K562 (cell line): Measurements from ENCODE around the gene TEX54. TPM values are rescaled to one million over a fixed set of nuclear protein-coding genes. Genes with fewer than 3 reads are reported as not detected.

Source experiments
- CREB5 ChIP-seq: fragments of 250-450 bp; sonication (Bioruptor Pico); IDR thresholded peaks from 2 replicates; pipeline ENCODE4 v1.5.0; 2020; ENCODE audit warnings: mild to moderate bottlenecking
- DIDO1 ChIP-seq: fragments of 450-650 bp; IDR thresholded peaks from 2 replicates; pipeline ENCODE4 v1.6.1; 2016; ENCODE audit warnings: low read depth, missing biosample characterization, missing genetic modification characterization
- E2F5 ChIP-seq: sonication (generic); formaldehyde crosslinking; IDR thresholded peaks from 2 replicates; pipeline ENCODE4 v1.8.0; 2022; ENCODE audit warnings: mild to moderate bottlenecking, missing genetic modification reagents
- HBP1 ChIP-seq: fragments of 450-650 bp; formaldehyde crosslinking; IDR thresholded peaks from 2 replicates; pipeline ENCODE4 v1.4.0; 2022; ENCODE audit warnings: missing genetic modification characterization
- HEY1 ChIP-seq: fragments of 250-450 bp; sonication (Bioruptor Pico); IDR thresholded peaks from 2 replicates; pipeline ENCODE4 v1.5.0; 2020; ENCODE audit warnings: mild to moderate bottlenecking, moderate library complexity, borderline replicate concordance
- HMGN3 ChIP-seq: IDR thresholded peaks from 2 replicates; pipeline ENCODE4 v1.6.1; 2011; ENCODE audit warnings: borderline replicate concordance, low read depth, mild to moderate bottlenecking, mixed read lengths, low read length; ENCODE audit not compliant: insufficient read length; ENCODE audit errors: extremely low read depth
- HNRNPUL1 ChIP-seq: fragments of 200-400 bp; formaldehyde crosslinking; IDR thresholded peaks from 2 replicates; pipeline ENCODE4 v1.6.1; 2017; ENCODE audit warnings: low read length
- HSF4 ChIP-seq: fragments of 250-450 bp; sonication (Bioruptor Pico); IDR thresholded peaks from 2 replicates; pipeline ENCODE4 v2.1.2; 2022; ENCODE audit warnings: mild to moderate bottlenecking, moderate library complexity, borderline replicate concordance
- JUN ChIP-seq, 2 experiments: sonication (generic) in 1 of 2; formaldehyde crosslinking in 1 of 2; IDR thresholded peaks; 2 replicates each; pipeline versions ENCODE4 v1.6.1 to v1.8.0; 2012 to 2022; ENCODE audit warnings: borderline replicate concordance in 2 of 2, mild to moderate bottlenecking in 2 of 2, improper control_type of control experiment in 1 of 2, low read depth in 1 of 2, low read length in 1 of 2, missing genetic modification reagents in 1 of 2
- MCM7 ChIP-seq, 2 experiments: fragments of 450-650 bp; IDR thresholded peaks; 2 replicates each; pipeline ENCODE4 v1.6.1; 2016 to 2018
- MLLT1 ChIP-seq, 2 experiments: fragments of 450-650 bp; IDR thresholded peaks; 2 replicates each; pipeline ENCODE4 v1.6.1; 2016
- MYC ChIP-seq, 2 experiments: fragments of 250-450 bp in 1 of 2; sonication (Bioruptor Pico) in 1 of 2; IDR thresholded peaks; 2 replicates each; pipeline versions ENCODE4 v1.5.1 to v1.6.1; 2012 to 2021; ENCODE audit warnings: low read depth in 2 of 2, borderline replicate concordance in 1 of 2, improper control_type of control experiment in 1 of 2, low read length in 1 of 2, mild to moderate bottlenecking in 1 of 2, moderate library complexity in 1 of 2
- NFYB ChIP-seq: IDR thresholded peaks from 2 replicates; pipeline ENCODE4 v1.6.1; 2011; ENCODE audit warnings: mild to moderate bottlenecking, moderate library complexity; ENCODE audit not compliant: insufficient read length; ENCODE audit errors: extremely low read depth
- NR2C1 ChIP-seq, 2 experiments: fragments of 450-650 bp; IDR thresholded peaks; 2 replicates each; pipeline ENCODE4 v1.6.1; 2017; ENCODE audit warnings: mild to moderate bottlenecking in 2 of 2, antibody characterized with exemption in 1 of 2, inconsistent platforms in 1 of 2, missing compliant biosample characterization in 1 of 2, missing genetic modification characterization in 1 of 2
- PHF20 ChIP-seq: fragments of 450-650 bp; IDR thresholded peaks from 2 replicates; pipeline ENCODE4 v1.6.1; 2018; ENCODE audit not compliant: partially characterized antibody
- PRPF4 ChIP-seq: fragments of 200-400 bp; formaldehyde crosslinking; IDR thresholded peaks from one replicate; pipeline ENCODE4 v1.6.1; 2017; ENCODE audit warnings: low read length, low read depth, mild to moderate bottlenecking; ENCODE audit not compliant: insufficient read depth, poor library complexity, severe bottlenecking
- SMARCC2 ChIP-seq: fragments of 450-650 bp; IDR thresholded peaks from 2 replicates; pipeline ENCODE4 v1.6.1; 2017; ENCODE audit warnings: antibody characterized with exemption, moderate library complexity, mild to moderate bottlenecking, low read depth
- SMC3 ChIP-seq: conservative IDR thresholded peaks from 2 replicates; pipeline ENCODE4 v1.6.1; 2011; ENCODE audit warnings: low read depth, low read length, improper control_type of control experiment; ENCODE audit not compliant: insufficient read depth
- VEZF1 ChIP-seq: fragments of 200-800 bp; sonication (Bioruptor generic); IDR thresholded peaks from 2 replicates; pipeline ENCODE4 v1.6.1; 2017; ENCODE audit warnings: missing genetic modification characterization, missing compliant biosample characterization
- polyA plus RNA-seq, 8 experiments: library from polyadenylated mRNA; depleted of rRNA in 4 of 8; stranded (reverse) in 5 of 8; unstranded in 3 of 8; fragments of >200 nt; fragmentation: Nextera tagmentation in 2 of 8; fragmentation: Illumina TruSeq in 1 of 8; extraction: Ambion mirVana in 2 of 8; extraction: Trizol in 1 of 8; gene quantifications; 2 replicates each; pipeline versions ENCODE4 v1.2.1 to v1.2.3, GENCODE V29; 2011 to 2014; ENCODE audit warnings: inconsistent platforms in 1 of 8, missing spikeins in 1 of 8
- total RNA-seq, 7 experiments: library from RNA; depleted of rRNA in 6 of 7; stranded (reverse); fragments of >200 nt in 6 of 7; fragmentation: Illumina TruSeq in 2 of 7; extraction: Trizol in 2 of 7; gene quantifications; 2 replicates each; pipeline versions ENCODE4 v1.2.1 to v1.2.3, GENCODE V29; 2011 to 2021; ENCODE audit warnings: low replicate concordance in 1 of 7

Gene TEX54
- total and polyA plus RNA-seq, 9 of the 15 experiments (the other 6 are each of a cell fraction or from before 2014, with no cell fraction given), result not detected

GRCh38 chr11:62791501-62792201 lies 41.0 kb downstream of the TEX54 start, which contains the start of gene TMEM223 (continued):
- TF ChIP-seq HMGN3 (peak; percentile 91), E2F5 (peak; percentile 66; the same call in 1 of the 2 replicates), SMARCC2 (no peak), HSF4 (CRISPR knock-in tag) (0 out of 2 replicates have a peak, but pooled peaks have one; percentile 44), NR2C1 (IDR thresholded peaks at IDR 0.05) (no peak), NR2C1 (tag; IDR thresholded peaks at IDR 0.05) (no peak), MCM7 (IDR thresholded peaks at IDR 0.05) (no peak), VEZF1 (CRISPR knock-in tag) (peak; percentile 90), PRPF4 (no peak), SMC3 (no peak), MYC (IDR thresholded peaks at IDR 0.05; ENCODE audit: low read depth, low read length) (no peak), MYC (CRISPR knock-in tag; IDR thresholded peaks at IDR 0.05; ENCODE audit: borderline replicate concordance, low read depth) (no peak; the same call in 1 of the 2 replicates), HBP1 (CRISPR knock-in tag) (no peak), PHF20 (peak; percentile 75), MLLT1 (IDR thresholded peaks at IDR 0.05) (no peak), JUN (IDR thresholded peaks at IDR 0.05; ENCODE audit: borderline replicate concordance, low read depth, low read length) (no peak), JUN (CRISPR knock-in tag; IDR thresholded peaks at IDR 0.05; ENCODE audit: borderline replicate concordance) (peak; percentile 76; the same call in 1 of the 2 replicates), NFYB (no peak), DIDO1 (tag) (no peak), CREB5 (no peak), HNRNPUL1 (no peak), HEY1 (CRISPR knock-in tag) (no peak)
